H9 (cell line): ENCODE measurements around the gene ZNF101. TPM values are rescaled to one million over a fixed set of nuclear protein-coding genes. Genes with fewer than 3 reads are reported as not detected.

ENCODE experiments used
- DNase-seq: peaks from one replicate; pipeline ENCODE4 v3.0.0-alpha.2; 2017
- H2AFZ ChIP-seq: one replicate; pipeline ENCODE4 v1.6.1; 2013; ENCODE audit warnings: mild to moderate bottlenecking, low read length, control low read depth, moderate library complexity
- H2AK5ac ChIP-seq: 2 replicates; pipeline ENCODE4 v1.6.1; 2013; ENCODE audit warnings: low read length, control low read depth, mixed read lengths; ENCODE audit not compliant: insufficient read length
- H2BK120ac ChIP-seq: one replicate; pipeline ENCODE4 v1.6.1; 2013; ENCODE audit warnings: low read depth, mild to moderate bottlenecking, low read length, control low read depth, inconsistent platforms; ENCODE audit not compliant: poor library complexity, severe bottlenecking
- H2BK12ac ChIP-seq: 2 replicates; pipeline ENCODE4 v1.6.1; 2013; ENCODE audit warnings: low read length, control low read depth, mixed read lengths, low read depth; ENCODE audit not compliant: insufficient read length
- H2BK15ac ChIP-seq: 2 replicates; pipeline ENCODE4 v1.6.1; 2013; ENCODE audit warnings: low read depth, low read length, control low read depth
- H2BK20ac ChIP-seq: one replicate; pipeline ENCODE4 v1.6.1; 2013; ENCODE audit warnings: low read depth, mild to moderate bottlenecking, low read length, control low read depth, inconsistent platforms; ENCODE audit not compliant: poor library complexity, severe bottlenecking
- H2BK5ac ChIP-seq: 2 replicates; pipeline ENCODE4 v1.6.1; 2013; ENCODE audit warnings: low read length, control low read depth, mixed read lengths; ENCODE audit not compliant: insufficient read length
- H3K14ac ChIP-seq: 2 replicates; pipeline ENCODE4 v1.6.1; 2013; ENCODE audit warnings: low read length, control low read depth; ENCODE audit not compliant: insufficient read depth
- H3K18ac ChIP-seq: 2 replicates; pipeline ENCODE4 v1.6.1; 2013; ENCODE audit warnings: low read depth, mild to moderate bottlenecking, mixed read lengths, low read length, control low read depth; ENCODE audit not compliant: insufficient read length
- H3K23ac ChIP-seq: 2 replicates; pipeline ENCODE4 v1.6.1; 2013; ENCODE audit warnings: low read length, control low read depth, mixed read lengths, low read depth; ENCODE audit not compliant: insufficient read length
- H3K23me2 ChIP-seq: 2 replicates; pipeline ENCODE4 v1.6.1; 2013; ENCODE audit warnings: low read depth, mild to moderate bottlenecking, mixed read lengths, low read length, control low read depth; ENCODE audit not compliant: insufficient read length, poor library complexity, severe bottlenecking
- H3K27ac ChIP-seq: 2 replicates; pipeline ENCODE4 v1.5.1; 2013; ENCODE audit warnings: low read length, control low read depth, mixed read lengths, low read depth; ENCODE audit not compliant: insufficient read length
- H3K27me3 ChIP-seq: 2 replicates; pipeline ENCODE4 v1.6.1; 2013; ENCODE audit warnings: low read length, control low read depth, inconsistent platforms; ENCODE audit not compliant: insufficient read depth
- H3K4ac ChIP-seq: 2 replicates; pipeline ENCODE4 v1.6.1; 2013; ENCODE audit warnings: low read depth, mild to moderate bottlenecking, control low read depth, inconsistent platforms, low read length, moderate library complexity
- H3K4me1 ChIP-seq: 2 replicates; pipeline ENCODE4 v1.6.1; 2013; ENCODE audit warnings: low read length, control low read depth, inconsistent platforms; ENCODE audit not compliant: insufficient read depth
- H3K4me2 ChIP-seq: 2 replicates; pipeline ENCODE4 v1.6.1; 2013; ENCODE audit warnings: low read length, control low read depth, mixed read lengths; ENCODE audit not compliant: insufficient read length, insufficient read depth
- H3K56ac ChIP-seq: 2 replicates; pipeline ENCODE4 v1.6.1; 2013; ENCODE audit warnings: low read depth, mild to moderate bottlenecking, mixed read lengths, low read length, control low read depth; ENCODE audit not compliant: insufficient read length
- H3K79me1 ChIP-seq: 2 replicates; pipeline ENCODE4 v1.6.1; 2013; ENCODE audit warnings: low read depth, mild to moderate bottlenecking, moderate library complexity, low read length, control low read depth, inconsistent platforms; ENCODE audit not compliant: insufficient read depth, poor library complexity, severe bottlenecking
- H3K79me2 ChIP-seq: 2 replicates; pipeline ENCODE4 v1.6.1; 2013; ENCODE audit warnings: low read length, control low read depth, inconsistent platforms; ENCODE audit not compliant: insufficient read depth
- H3K9ac ChIP-seq: 2 replicates; pipeline ENCODE4 v1.6.1; 2013; ENCODE audit warnings: low read length, control low read depth, mixed read lengths; ENCODE audit not compliant: insufficient read length; ENCODE audit errors: extremely low read depth
- H3K9me3 ChIP-seq: one replicate; pipeline ENCODE4 v1.6.1; 2013; ENCODE audit warnings: low read depth, low read length, inconsistent platforms; ENCODE audit not compliant: control insufficient read depth
- H3T11ph ChIP-seq: one replicate; pipeline ENCODE4 v1.6.1; 2013; ENCODE audit warnings: mild to moderate bottlenecking, low read length, control low read depth, inconsistent platforms
- H4K20me1 ChIP-seq: one replicate; pipeline ENCODE4 v1.6.1; 2013; ENCODE audit not compliant: control insufficient read depth, insufficient read length, insufficient read depth
- H4K5ac ChIP-seq: 2 replicates; pipeline ENCODE4 v1.6.1; 2013; ENCODE audit warnings: low read depth, mild to moderate bottlenecking, mixed read lengths, low read length, control low read depth; ENCODE audit not compliant: insufficient read length
- H4K8ac ChIP-seq: replicated peaks from 2 replicates; pipeline ENCODE4 v1.6.1; 2013; ENCODE audit warnings: low read length, control low read depth, mixed read lengths, low read depth; ENCODE audit not compliant: insufficient read length
- H4K91ac ChIP-seq: 2 replicates; pipeline ENCODE4 v1.6.1; 2013; ENCODE audit warnings: low read depth, mild to moderate bottlenecking, moderate library complexity, mixed read lengths, low read length, control low read depth; ENCODE audit not compliant: insufficient read length
- H3K27ac Mint-ChIP-seq, 3 experiments: 2 replicates in 2 of 3; 3 replicates in 1 of 3; pipeline ENCODE4 v1.8.0; 2020 to 2021; ENCODE audit warnings: mixed read lengths in 3 of 3, mild to moderate bottlenecking in 1 of 3, moderate library complexity in 1 of 3
- H3K27me3 Mint-ChIP-seq: 2 replicates; pipeline ENCODE4 v1.8.0; 2021; ENCODE audit warnings: low read depth, mild to moderate bottlenecking, moderate library complexity, mixed read lengths
- H3K36me3 Mint-ChIP-seq, 3 experiments: 2 replicates in 2 of 3; 3 replicates in 1 of 3; pipeline ENCODE4 v1.8.0; 2020 to 2021; ENCODE audit warnings: low read depth in 3 of 3, mixed read lengths in 3 of 3; ENCODE audit not compliant: insufficient read depth in 1 of 3
- H3K4me1 Mint-ChIP-seq, 2 experiments: 2 replicates each; pipeline ENCODE4 v1.8.0; 2020; ENCODE audit warnings: mixed read lengths in 2 of 2
- H3K4me3 Mint-ChIP-seq, 2 experiments: 2 replicates in 1 of 2; 3 replicates in 1 of 2; pipeline ENCODE4 v1.8.0; 2020 to 2021; ENCODE audit warnings: mild to moderate bottlenecking in 2 of 2, mixed read lengths in 2 of 2, moderate library complexity in 1 of 2
- H3K9me3 Mint-ChIP-seq, 2 experiments: 2 replicates in 1 of 2; 3 replicates in 1 of 2; pipeline ENCODE4 v1.8.0; 2020; ENCODE audit warnings: mild to moderate bottlenecking in 2 of 2, mixed read lengths in 2 of 2, moderate library complexity in 1 of 2
- CTCF ChIP-seq: fragments of 200-600 bp; sonication (generic); conservative IDR thresholded peaks from 3 replicates; pipeline ENCODE4 v1.8.0; 2021; ENCODE audit warnings: antibody characterized with exemption, mild to moderate bottlenecking
- WGBS: extraction: QIAGEN DNeasy Blood & Tissue Kit; methylation state at CpG from one replicate; pipeline ENCODE4 v1.1.7; 2013; ENCODE audit warnings: missing lambda C conversion rate, low lambda C conversion rate, mixed read lengths; ENCODE audit not compliant: insufficient read length; ENCODE audit errors: extremely low coverage; 5-methylcytosine and 5-hydroxymethylcytosine counted together
- total RNA-seq: library from RNA; stranded (reverse); gene quantifications from 2 replicates; pipeline ENCODE4 v1.2.1, GENCODE V29; 2021

ZNF101 gene
- total RNA-seq, 1 experiment from 2014 or later, result 46.9 TPM

GRCh38 chr19:19721896-19722295 is 53.3 kb downstream of the ZNF101 start:
- Histone ChIP-seq H3K4ac (no peak overlapping the region), H2BK120ac (no peak overlapping the region), H3K9me3 (peaks cover 21% of the 10 kb centered on the region), H2BK20ac (no peak overlapping the region), H3K27me3 (no peaks in the 10 kb centered on the region), H2BK15ac (no peak overlapping the region), H3K4me1 (no peaks in the 10 kb centered on the region), H3K14ac (no peak overlapping the region), H3K23me2 (no peaks in the 10 kb centered on the region), H3K4me2 (no peak overlapping the region), H2AK5ac (no peak overlapping the region), H3K79me2 (no peaks in the 10 kb centered on the region; the same call in 1 of the 2 replicates), H2BK12ac (no peak overlapping the region), H4K5ac (no peak overlapping the region), H3T11ph (no peak overlapping the region), H4K91ac (no peak overlapping the region), H2BK5ac (no peak overlapping the region), H3K79me1 (peaks cover 3% of the 10 kb centered on the region), H4K8ac (no peak overlapping the region), H3K23ac (no peak overlapping the region), H3K56ac (no peak overlapping the region), H4K20me1 (no peaks in the 10 kb centered on the region), H3K9ac (no peak overlapping the region), H3K18ac (no peak overlapping the region), H2AFZ (no peak overlapping the region), H3K27ac (no peak overlapping the region)
- Mint-ChIP-seq H3K27me3 (no peaks in the 10 kb centered on the region), H3K36me3 (peaks cover 57 to 63% (median 58%) of the 10 kb centered on the region in 3 experiments), H3K9me3 (peaks cover 60 to 62% of the 10 kb centered on the region in 2 experiments), H3K27ac (no peak overlapping the region), H3K4me3 (0 out of 5 replicates have a peak overlapping the region, but pooled peaks of 1 of the 2 experiments have one; percentile 14), H3K4me1 (no peaks in the 10 kb centered on the region)
- DNase-seq, result no peak
- WGBS, result no CpG with 5 or more reads among the region's 2 CpGs
- TF ChIP-seq CTCF, result no peak
